OCI-LY7 (cell line): ENCODE results near the gene GOT1. TPM values are rescaled to one million over a fixed set of nuclear protein-coding genes. Genes with fewer than 3 reads are reported as not detected.

Source experiments
- BruUV-seq: library from RNA; stranded (reverse); fragments of 400-500 nt; replicated peaks from 2 replicates; lab custom pipeline; 2021; lab: Mats Ljungman, UMichigan
- CTCF ChIA-PET: fragments of 300-600 bp; sonication (Branson Sonifier 250); formaldehyde crosslinking; loops from one replicate; lab custom pipeline; 2022; ENCODE audit warnings: antibody characterized with exemption; ENCODE audit not compliant: unreplicated experiment; lab: Charles Lee
- POLR2A ChIA-PET: fragments of 300-600 bp; sonication (Branson Sonifier 250); formaldehyde crosslinking; loops from one replicate; lab custom pipeline; 2022; ENCODE audit warnings: antibody characterized with exemption; lab: Charles Lee
- DNase-seq: peaks from one replicate; pipeline ENCODE4 v3.0.0-alpha.2; 2015; ENCODE audit warnings: low spot score
- H2AFZ ChIP-seq: fragments of 200-600 bp; sonication (generic), shearing (Covaris generic); 2 replicates; pipeline ENCODE4 v1.6.1; 2014; ENCODE audit warnings: mild to moderate bottlenecking, antibody characterized with exemption, low read length, moderate library complexity
- H3K27ac ChIP-seq: fragments of 200-600 bp; sonication (generic); 2 replicates; pipeline ENCODE4 v1.5.1; 2014; ENCODE audit warnings: mixed run types, low read depth, mild to moderate bottlenecking, moderate library complexity, low read length, inconsistent platforms; ENCODE audit not compliant: poor library complexity, severe bottlenecking
- H3K36me3 ChIP-seq: fragments of 200-600 bp; sonication (generic); 2 replicates; pipeline ENCODE4 v1.6.1; 2014; ENCODE audit warnings: mild to moderate bottlenecking, antibody characterized with exemption, low read length, moderate library complexity, mixed read lengths; ENCODE audit not compliant: insufficient read depth
- H3K4me1 ChIP-seq: fragments of 200-600 bp; sonication (generic); 2 replicates; pipeline ENCODE4 v1.5.1; 2014; ENCODE audit warnings: mild to moderate bottlenecking, low read length; ENCODE audit not compliant: insufficient read depth, poor library complexity, severe bottlenecking
- H3K4me2 ChIP-seq: fragments of 200-600 bp; sonication (generic); 2 replicates; pipeline ENCODE4 v1.6.1; 2014; ENCODE audit warnings: mild to moderate bottlenecking, low read length
- H3K4me3 ChIP-seq: fragments of 200-600 bp; sonication (generic); 2 replicates; pipeline ENCODE4 v1.5.1; 2014; ENCODE audit warnings: mild to moderate bottlenecking, low read depth, low read length; ENCODE audit not compliant: poor library complexity, severe bottlenecking
- H3K79me2 ChIP-seq: fragments of 200-600 bp; sonication (generic); 2 replicates; pipeline ENCODE4 v1.6.1; 2016; ENCODE audit warnings: low read depth, mild to moderate bottlenecking, low read length, moderate library complexity, mixed read lengths; ENCODE audit not compliant: insufficient read depth
- H3K9me2 ChIP-seq: fragments of 200-600 bp; sonication (generic); 2 replicates; pipeline ENCODE4 v1.6.1; 2016; ENCODE audit warnings: mild to moderate bottlenecking, low read length, mixed read lengths; ENCODE audit not compliant: insufficient read depth
- H3K9me3 ChIP-seq: fragments of 200-600 bp; sonication (generic); 2 replicates; pipeline ENCODE4 v1.6.1; 2014; ENCODE audit warnings: mild to moderate bottlenecking, mixed run types, low read length, mixed read lengths
- H4K20me1 ChIP-seq: fragments of 200-600 bp; sonication (generic); 2 replicates; pipeline ENCODE4 v1.6.1; 2014; ENCODE audit warnings: mild to moderate bottlenecking, antibody characterized with exemption, low read length, moderate library complexity, mixed read lengths; ENCODE audit not compliant: insufficient read depth
- CTCF ChIP-seq: fragments of 200-600 bp; sonication (generic); conservative IDR thresholded peaks from 2 replicates; pipeline ENCODE4 v1.5.1; 2014; ENCODE audit warnings: mild to moderate bottlenecking, antibody characterized with exemption, low read length, moderate library complexity, mixed read lengths
- EZH2phosphoT487 ChIP-seq: fragments of 200-600 bp; sonication (generic); IDR thresholded peaks from 2 replicates; pipeline ENCODE4 v1.6.1; 2018; ENCODE audit warnings: low read depth, borderline replicate concordance, mild to moderate bottlenecking, mixed run types, antibody characterized with exemption, low read length, moderate library complexity, mixed read lengths
- intact Hi-C: fragments of 100-400 bp; cut with micrococcal nuclease; formaldehyde crosslinking; loops from one replicate; pipeline ENCODE4 v1.10.0; 2022; ENCODE audit not compliant: unreplicated experiment
- total RNA-seq, 2 experiments: library from RNA; depleted of rRNA in 1 of 2; stranded (reverse); fragments of >200 nt in 1 of 2; shearing (Covaris generic) in 1 of 2; gene quantifications; 2 replicates each; pipeline ENCODE4 v1.2.3, GENCODE V29; 2014 to 2022

The GOT1 gene
- total RNA-seq, 2 experiments from 2014 or later, result 26.4 to 50.4 TPM

DNA sequence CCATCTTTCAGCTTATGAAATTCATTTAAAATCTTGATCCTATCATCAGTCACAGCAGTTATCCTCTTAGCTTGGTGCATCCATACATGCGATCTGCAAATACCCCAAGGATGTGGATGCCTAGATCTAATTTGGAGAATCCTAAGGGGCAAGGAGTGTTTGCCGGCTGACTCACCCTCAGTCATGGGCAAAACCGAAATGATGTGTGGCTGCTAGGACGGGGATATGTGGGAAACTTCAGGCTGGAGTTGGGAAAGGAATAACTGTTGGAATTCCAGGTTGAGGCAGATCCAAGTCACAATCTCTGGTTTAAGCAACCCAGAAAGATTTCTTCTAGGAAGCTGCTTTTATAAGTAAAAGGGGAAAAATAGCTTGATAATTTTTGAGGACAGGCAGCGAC, 19.7 kb upstream of the GOT1 start:
- intact Hi-C loops, result no loop called here
- no peaks in the 10 kb centered on the region for H3K9me3 ChIP-seq
- no peak overlapping the region for H3K4me3 ChIP-seq
- H3K36me3 ChIP-seq, result no peaks in the 10 kb centered on the region
- no peak overlapping the region for H3K27ac ChIP-seq
- no peak overlapping the region for H3K4me2 ChIP-seq
- no peaks in the 10 kb centered on the region for H3K79me2 ChIP-seq
- H3K9me2 ChIP-seq, result no peaks in the 10 kb centered on the region
- DNase-seq, result no peak
- H4K20me1 ChIP-seq, result no peaks in the 10 kb centered on the region
- TF ChIP-seq EZH2phosphoT487, result no peak
- no peak for TF ChIP-seq CTCF
- no peaks in the 10 kb centered on the region for H3K4me1 ChIP-seq
- BruUV-seq, result no TSS peak
- ChIA-PET POLR2A (interaction anchor here (0.6 to 0.8 kb wide), 3 partner anchors 9 to 425 kb away, joined by 3 to 4 read pairs (median 3); no protein-coding TSS in a partner anchor), CTCF (no interaction called here)
- no peak overlapping the region for H2AFZ ChIP-seq

- no peaks in the 10 kb centered on the region for H3K9me3 ChIP-seq
- no TSS peak for BruUV-seq
- H2AFZ ChIP-seq, result no peak overlapping the region
- H3K9me2 ChIP-seq, result no peaks in the 10 kb centered on the region
- DNase-seq, result no peak
- no peaks in the 10 kb centered on the region for H3K79me2 ChIP-seq
- H3K4me2 ChIP-seq, result no peak overlapping the region
- POLR2A ChIA-PET, result no interaction called here
- H3K36me3 ChIP-seq, result no peaks in the 10 kb centered on the region
- intact Hi-C loops, result no loop called here
- no peaks in the 10 kb centered on the region for H4K20me1 ChIP-seq
- CTCF ChIA-PET, result no interaction called here
- no peak overlapping the region for H3K27ac ChIP-seq
- TF ChIP-seq CTCF (no peak), EZH2phosphoT487 (no peak)
- H3K4me3 ChIP-seq, result no peak overlapping the region
- no peaks in the 10 kb centered on the region for H3K4me1 ChIP-seq
These were observed 18.6 kb upstream of the GOT1 start for GRCh38 chr10:99449023-99449422.

DNA sequence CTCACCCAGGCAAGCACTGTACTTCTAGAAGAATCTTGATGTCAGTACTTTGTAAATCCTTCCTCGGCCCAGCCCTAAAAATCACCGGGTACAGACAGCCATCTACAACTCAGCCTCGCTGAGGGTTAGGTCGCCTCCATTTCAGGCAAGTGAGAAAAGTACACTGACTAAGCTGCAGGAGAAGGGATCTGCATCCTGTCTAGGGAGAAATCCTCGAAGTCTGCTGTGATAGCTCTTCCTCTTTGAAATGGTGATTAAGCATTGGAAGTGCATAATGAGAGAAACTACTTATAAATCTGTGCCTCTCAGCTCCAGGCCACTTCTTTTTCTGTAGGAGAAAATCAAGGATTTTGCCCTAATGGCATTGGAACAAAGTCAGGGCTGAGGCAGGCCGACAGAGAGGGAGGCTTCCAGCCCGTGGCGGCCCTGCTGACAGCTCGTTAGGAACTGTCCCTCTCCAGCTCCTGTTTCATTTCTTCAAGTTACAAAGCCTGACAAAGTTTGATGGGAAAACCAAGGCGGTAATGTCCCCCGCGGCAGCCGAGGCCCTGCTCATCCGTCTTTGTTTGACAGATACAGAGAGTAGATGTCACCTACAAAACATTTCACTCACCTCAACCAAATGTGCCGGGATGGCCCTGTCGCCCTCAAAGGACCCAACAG, 14.1 kb upstream of the GOT1 start:
- Histone ChIP-seq H3K9me2 (no peaks in the 10 kb centered on the region), H3K9me3 (no peaks in the 10 kb centered on the region), H3K4me1 (no peaks in the 10 kb centered on the region), H3K79me2 (no peaks in the 10 kb centered on the region), H3K4me3 (no peak overlapping the region), H2AFZ (no peak overlapping the region), H3K27ac (no peak overlapping the region), H4K20me1 (no peaks in the 10 kb centered on the region), H3K4me2 (no peak overlapping the region), H3K36me3 (no peaks in the 10 kb centered on the region)
- POLR2A ChIA-PET, result no interaction called here
- DNase-seq, result no peak
- intact Hi-C loops, result no loop called here
- CTCF ChIA-PET, result no interaction called here
- TF ChIP-seq EZH2phosphoT487 (no peak), CTCF (no peak)
- BruUV-seq, result no TSS peak
